GM12891 (cell line): ENCODE data around the gene PRKCA.

Experiments
- POLR2A ChIP-seq: IDR thresholded peaks from 2 replicates; pipeline ENCODE4 v1.6.1; 2011; ENCODE audit warnings: low read depth, low read length, control low read depth
- POLR2AphosphoS5 ChIP-seq: IDR thresholded peaks from 2 replicates; pipeline ENCODE4 v1.6.1; 2011; ENCODE audit warnings: low read depth, low read length, control low read depth
- SPI1 ChIP-seq: IDR thresholded peaks from 2 replicates; pipeline ENCODE4 v1.6.1; 2011; ENCODE audit warnings: low read depth, low read length, control low read depth
- TAF1 ChIP-seq: IDR thresholded peaks from 2 replicates; pipeline ENCODE4 v1.6.1; 2011; ENCODE audit warnings: low read depth, low read length, control low read depth

GRCh38 chr17:66309793-66310192 is 7.4 kb downstream of the PRKCA start:
- TF ChIP-seq SPI1 (no peak), POLR2A (no peak), POLR2AphosphoS5 (no peak), TAF1 (no peak)
